ENCODE results near the gene SLC5A2.

Gene SLC5A2

GRCh38 chr16:31491778-31492418 is 9.0 kb downstream of the SLC5A2 start:
- ChIA-PET CTCF (interaction anchor here (0.6 to 1.0 kb wide), 2 partner anchors 19 to 369 kb away, joined by 3 to 5 read pairs; no protein-coding TSS in a partner anchor), POLR2A (ENCODE audit: low non-redundant PET) (no interaction called here)
- no peak for TF ChIP-seq CTCF (conservative IDR thresholded peaks at IDR 0.05; ENCODE audit: low read depth)
- no peak for DNase-seq (ENCODE audit: low spot score)
- H3K27ac ChIP-seq, result no peak overlapping the region

- TF ChIP-seq CTCF (conservative IDR thresholded peaks at IDR 0.05; ENCODE audit: low read depth), result no peak
- H3K27ac ChIP-seq, result no peak overlapping the region
- ChIA-PET CTCF (interaction anchor here (0.7 kb wide), 1 partner anchor 222 kb away, joined by 3 read pairs; no protein-coding TSS in a partner anchor), POLR2A (ENCODE audit: low non-redundant PET) (interaction anchor here (0.6 kb wide), 1 partner anchor 380 kb away, joined by 5 read pairs; the partner anchor contains the start of gene ZNF267)
- DNase-seq (ENCODE audit: low spot score), result no peak
Measured at GRCh38 chr16:31493506-31494125, 10.7 kb downstream of the SLC5A2 start.

GRCh38 chr16:31496670-31497069 is 13.7 kb downstream of the SLC5A2 start:
- CTCF ChIA-PET, result interaction anchor here (0.6 kb wide), 1 partner anchor 13 kb away, joined by 5 read pairs; no protein-coding TSS in a partner anchor
- H3K27ac ChIP-seq, result no peak overlapping the region
- TF ChIP-seq CTCF (conservative IDR thresholded peaks at IDR 0.05; ENCODE audit: low read depth), result no peak
- no peak for DNase-seq (ENCODE audit: low spot score)
- POLR2A ChIA-PET (ENCODE audit: low non-redundant PET), result no interaction called here

GRCh38 chr16:31498493-31498892 is 15.6 kb downstream of the SLC5A2 start:
- no peak overlapping the region for H3K27ac ChIP-seq
- ChIA-PET POLR2A (ENCODE audit: low non-redundant PET) (no interaction called here), CTCF (no interaction called here)
- no peak for TF ChIP-seq CTCF (conservative IDR thresholded peaks at IDR 0.05; ENCODE audit: low read depth)
- no peak for DNase-seq (ENCODE audit: low spot score)

GRCh38 chr16:31499928-31500327 is 17.0 kb downstream of the SLC5A2 start:
- TF ChIP-seq CTCF (conservative IDR thresholded peaks at IDR 0.05; ENCODE audit: low read depth), result no peak
- no peak overlapping the region for H3K27ac ChIP-seq
- DNase-seq (ENCODE audit: low spot score), result no peak
- ChIA-PET POLR2A (ENCODE audit: low non-redundant PET) (no interaction called here), CTCF (interaction anchor here (0.6 kb wide), 1 partner anchor 162 kb away, joined by 3 read pairs; no protein-coding TSS in a partner anchor)

GRCh38 chr16:31501226-31501965 is 18.5 kb downstream of the SLC5A2 start:
- TF ChIP-seq CTCF (conservative IDR thresholded peaks at IDR 0.05; ENCODE audit: low read depth), result no peak
- H3K27ac ChIP-seq, result no peak overlapping the region
- ChIA-PET POLR2A (ENCODE audit: low non-redundant PET) (no interaction called here), CTCF (no interaction called here)
- no peak for DNase-seq (ENCODE audit: low spot score)
